HCT116 (cell line): ENCODE results near the gene MAPK1IP1L. TPM values are rescaled to one million over a fixed set of nuclear protein-coding genes. Genes with fewer than 3 reads are reported as not detected.

Experiments used
- ATAC-seq: fragments of 200-7000 bp; cut with Tn5 transposase; 2 replicates; pipeline ENCODE4 v1.9.1; 2020; ENCODE audit warnings: mild to moderate bottlenecking, moderate library complexity
- BruUV-seq: library from RNA; stranded (reverse); fragments of 400-500 nt; replicated peaks from 2 replicates; lab custom pipeline; 2021; lab: Mats Ljungman, UMichigan
- CTCF ChIA-PET: fragments of 300-600 bp; sonication (Branson Sonifier 250); formaldehyde crosslinking; loops from one replicate; lab custom pipeline; 2021; ENCODE audit warnings: antibody characterized with exemption; lab: Charles Lee
- POLR2A ChIA-PET: fragments of 300-600, 350-600 bp; sonication (Branson Sonifier 250); formaldehyde crosslinking; loops from one replicate; lab custom pipeline; 2021; ENCODE audit warnings: antibody characterized with exemption; lab: Charles Lee
- RAD21 ChIA-PET, 2 experiments: fragments of 300-600 bp; sonication (Branson Sonifier 250); formaldehyde crosslinking; loops; one replicate each; lab custom pipeline; 2023; ENCODE audit warnings: low total read pairs in 2 of 2; ENCODE audit not compliant: uncharacterized antibody in 2 of 2, unreplicated experiment in 2 of 2, low non-redundant PET in 1 of 2; lab: Charles Lee
- DNase-seq: peaks from one replicate; pipeline ENCODE4 v3.0.0-alpha.2; 2010; ENCODE audit warnings: low read depth, low spot score
- H2AFZ ChIP-seq: fragments of 200-600 bp; shearing (Covaris generic), sonication (generic); 2 replicates; pipeline ENCODE4 v1.6.1; 2017; ENCODE audit warnings: low read depth, mixed run types, mixed read lengths, antibody characterized with exemption, low read length; ENCODE audit not compliant: poor library complexity, severe bottlenecking
- H3K27ac ChIP-seq: 2 replicates; pipeline ENCODE4 v1.5.1; 2012; ENCODE audit warnings: low read depth, low read length
- H3K27me3 ChIP-seq: fragments of 200-600 bp; sonication (generic); 2 replicates; pipeline ENCODE4 v1.6.1; 2016; ENCODE audit warnings: mixed run types, low read length, mixed read lengths; ENCODE audit not compliant: insufficient read depth
- H3K36me3 ChIP-seq, 2 experiments: fragments of 200-500 bp in 1 of 2; fragments of 200-600 bp in 1 of 2; sonication (Bioruptor generic) in 1 of 2; sonication (generic) in 1 of 2; 2 replicates each; pipeline versions ENCODE4 v1.5.1 to v1.6.1; 2014 to 2016; ENCODE audit warnings: low read length in 2 of 2, inconsistent platforms in 1 of 2, mixed read lengths in 1 of 2, mixed run types in 1 of 2; ENCODE audit not compliant: insufficient read depth in 2 of 2, control insufficient read depth in 1 of 2
- H3K4me1 ChIP-seq, 2 experiments: fragments of 200-600 bp in 1 of 2; sonication (generic) in 1 of 2; 2 replicates each; pipeline versions ENCODE4 v1.5.1 to v1.6.1; 2012 to 2017; ENCODE audit warnings: low read length in 2 of 2, inconsistent platforms in 1 of 2, mild to moderate bottlenecking in 1 of 2, mixed read lengths in 1 of 2, mixed run types in 1 of 2, moderate library complexity in 1 of 2; ENCODE audit not compliant: insufficient read depth in 2 of 2, control insufficient read depth in 1 of 2
- H3K4me2 ChIP-seq: fragments of 200-600 bp; sonication (generic); 2 replicates; pipeline ENCODE4 v1.6.1; 2017; ENCODE audit warnings: mixed run types, low read length, mixed read lengths
- H3K4me3 ChIP-seq, 2 experiments: fragments of 200-600 bp in 1 of 2; sonication (generic) in 1 of 2; replicated peaks in 1 of 2; 2 replicates each; pipeline ENCODE4 v1.5.1; 2011 to 2016; ENCODE audit warnings: low read length in 2 of 2, control low read depth in 1 of 2, low read depth in 1 of 2, mild to moderate bottlenecking in 1 of 2, mixed read lengths in 1 of 2, mixed run types in 1 of 2
- H3K79me2 ChIP-seq: fragments of 200-600 bp; sonication (generic); 2 replicates; pipeline ENCODE4 v1.6.1; 2017; ENCODE audit warnings: mild to moderate bottlenecking, mixed run types, low read length, moderate library complexity, mixed read lengths; ENCODE audit not compliant: insufficient read depth
- H3K9ac ChIP-seq: fragments of 200-600 bp; sonication (generic); 2 replicates; pipeline ENCODE4 v1.6.1; 2016; ENCODE audit warnings: low read length, mixed read lengths
- H3K9me2 ChIP-seq: fragments of 200-600 bp; sonication (generic), shearing (Covaris generic); 2 replicates; pipeline ENCODE4 v1.6.1; 2017; ENCODE audit warnings: mixed run types, mild to moderate bottlenecking, moderate library complexity; ENCODE audit not compliant: insufficient read depth
- H3K9me3 ChIP-seq, 2 experiments: fragments of 200-500 bp in 1 of 2; fragments of 200-600 bp in 1 of 2; sonication (Bioruptor generic) in 1 of 2; sonication (generic) in 1 of 2; 2 replicates each; pipeline ENCODE4 v1.6.1; 2014 to 2017; ENCODE audit warnings: low read length in 2 of 2, mixed read lengths in 2 of 2, inconsistent platforms in 1 of 2, low read depth in 1 of 2, mild to moderate bottlenecking in 1 of 2, mixed run types in 1 of 2, moderate library complexity in 1 of 2; ENCODE audit not compliant: control insufficient read depth in 1 of 2, insufficient read depth in 1 of 2
- H4K20me1 ChIP-seq: fragments of 200-600 bp; sonication (generic), shearing (Covaris generic); 2 replicates; pipeline ENCODE4 v1.6.1; 2017; ENCODE audit warnings: mixed run types, mild to moderate bottlenecking, moderate library complexity; ENCODE audit not compliant: insufficient read depth
- CBX3 ChIP-seq: IDR thresholded peaks from 2 replicates; pipeline ENCODE4 v1.6.1; 2012; ENCODE audit warnings: low read depth
- CEBPB ChIP-seq: IDR thresholded peaks from 2 replicates; pipeline ENCODE4 v1.6.1; 2012; ENCODE audit warnings: low read depth
- ELF1 ChIP-seq: IDR thresholded peaks from 2 replicates; pipeline ENCODE4 v1.6.1; 2012; ENCODE audit warnings: low read depth, borderline replicate concordance
- FOSL1 ChIP-seq: IDR thresholded peaks from 2 replicates; pipeline ENCODE4 v1.6.1; 2012; ENCODE audit warnings: low read depth
- JUND ChIP-seq: IDR thresholded peaks from 2 replicates; pipeline ENCODE4 v1.6.1; 2012
- RAD21 ChIP-seq: IDR thresholded peaks from 2 replicates; pipeline ENCODE4 v1.6.1; 2012; ENCODE audit warnings: low read depth, mild to moderate bottlenecking
- REST ChIP-seq: IDR thresholded peaks from 2 replicates; pipeline ENCODE4 v1.6.1; 2012; ENCODE audit warnings: low read depth
- SIN3A ChIP-seq: IDR thresholded peaks from 2 replicates; pipeline ENCODE4 v1.6.1; 2012; ENCODE audit warnings: low read depth
- YY1 ChIP-seq: IDR thresholded peaks from 2 replicates; pipeline ENCODE4 v1.6.1; 2011; ENCODE audit warnings: low read length, low read depth, moderate library complexity, mild to moderate bottlenecking; ENCODE audit not compliant: insufficient replicate concordance; ENCODE audit errors: extremely low read depth
- ZBTB33 ChIP-seq: IDR thresholded peaks from 2 replicates; pipeline ENCODE4 v1.6.1; 2011; ENCODE audit warnings: mild to moderate bottlenecking, low read length, moderate library complexity; ENCODE audit not compliant: insufficient replicate concordance; ENCODE audit errors: extremely low read depth
- intact Hi-C: fragments of 100-400 bp; cut with micrococcal nuclease; formaldehyde crosslinking; loops from 2 replicates; pipeline ENCODE4 v1.10.0; 2022
- total RNA-seq: library from RNA; stranded (reverse); gene quantifications from one replicate; pipeline ENCODE4 v1.2.1, GENCODE V29; 2021; ENCODE audit not compliant: unreplicated experiment
- TF ChIP-seq, protein P1 (sequence below), 3 experiments: fragments of 200-600 bp in 1 of 3; sonication (generic) in 1 of 3; IDR thresholded peaks in 2 of 3; conservative IDR thresholded peaks in 1 of 3; 2 replicates each; pipeline ENCODE4 v1.5.1; 2012 to 2017; ENCODE audit warnings: low read depth in 2 of 3, low read length in 2 of 3, antibody characterized with exemption in 1 of 3, borderline replicate concordance in 1 of 3, control low read depth in 1 of 3, mild to moderate bottlenecking in 1 of 3, mixed read lengths in 1 of 3, mixed run types in 1 of 3, moderate library complexity in 1 of 3; ENCODE audit not compliant: insufficient read depth in 1 of 3
- TF ChIP-seq, protein P2 (sequence below): IDR thresholded peaks from 2 replicates; pipeline ENCODE4 v1.6.1; 2012
- TF ChIP-seq, protein P3 (sequence below): IDR thresholded peaks from 2 replicates; pipeline ENCODE4 v1.6.1; 2012

Gene MAPK1IP1L
- total RNA-seq, 1 experiment from 2014 or later, result 101 TPM

- no peaks in the 10 kb centered on the region for H3K9me2 ChIP-seq
- H4K20me1 ChIP-seq, result peaks cover 21% of the 10 kb centered on the region; the same call in 1 of the 2 replicates
- ChIA-PET POLR2A (interaction anchor here (0.9 to 1.7 kb wide), 2 partner anchors 7 to 10 kb away, joined by 3 to 4 read pairs; no protein-coding TSS in a partner anchor), CTCF (interaction anchor here (1.0 to 1.4 kb wide), 3 partner anchors 13 to 205 kb away, joined by 3 read pairs; partner anchors contain the start of gene MAPK1IP1L), RAD21 (no interaction called here)
- intact Hi-C loops, result no loop called here
- H3K27me3 ChIP-seq, result no peaks in the 10 kb centered on the region
- H3K79me2 ChIP-seq, result peaks cover 46% of the 10 kb centered on the region
- peaks cover 30 to 45% of the 10 kb centered on the region in 2 experiments for H3K36me3 ChIP-seq
- ATAC-seq, result no peak
- H3K4me1 ChIP-seq, result peaks cover 0 to under 1% of the 10 kb centered on the region in 2 experiments; a peak in 1 of 4 replicates
- no peak overlapping the region for H3K4me3 ChIP-seq
- H3K9me3 ChIP-seq, result no peaks in the 10 kb centered on the region
- no peak for TF ChIP-seq SIN3A
- TF ChIP-seq, protein P1, sequence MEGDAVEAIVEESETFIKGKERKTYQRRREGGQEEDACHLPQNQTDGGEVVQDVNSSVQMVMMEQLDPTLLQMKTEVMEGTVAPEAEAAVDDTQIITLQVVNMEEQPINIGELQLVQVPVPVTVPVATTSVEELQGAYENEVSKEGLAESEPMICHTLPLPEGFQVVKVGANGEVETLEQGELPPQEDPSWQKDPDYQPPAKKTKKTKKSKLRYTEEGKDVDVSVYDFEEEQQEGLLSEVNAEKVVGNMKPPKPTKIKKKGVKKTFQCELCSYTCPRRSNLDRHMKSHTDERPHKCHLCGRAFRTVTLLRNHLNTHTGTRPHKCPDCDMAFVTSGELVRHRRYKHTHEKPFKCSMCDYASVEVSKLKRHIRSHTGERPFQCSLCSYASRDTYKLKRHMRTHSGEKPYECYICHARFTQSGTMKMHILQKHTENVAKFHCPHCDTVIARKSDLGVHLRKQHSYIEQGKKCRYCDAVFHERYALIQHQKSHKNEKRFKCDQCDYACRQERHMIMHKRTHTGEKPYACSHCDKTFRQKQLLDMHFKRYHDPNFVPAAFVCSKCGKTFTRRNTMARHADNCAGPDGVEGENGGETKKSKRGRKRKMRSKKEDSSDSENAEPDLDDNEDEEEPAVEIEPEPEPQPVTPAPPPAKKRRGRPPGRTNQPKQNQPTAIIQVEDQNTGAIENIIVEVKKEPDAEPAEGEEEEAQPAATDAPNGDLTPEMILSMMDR (IDR thresholded peaks at IDR 0.05 in 2 of 3, conservative IDR thresholded peaks at IDR 0.05 in 1 of 3; ENCODE audit: borderline replicate concordance in 1 of 3, insufficient read depth in 1 of 3, low read depth in 2 of 3, low read length in 2 of 3), result no peak
- no peak for TF ChIP-seq JUND
- no peak for TF ChIP-seq CEBPB
- no peak for TF ChIP-seq ZBTB33
- TF ChIP-seq REST, result no peak
- no peak for TF ChIP-seq YY1
- TF ChIP-seq, protein P2, sequence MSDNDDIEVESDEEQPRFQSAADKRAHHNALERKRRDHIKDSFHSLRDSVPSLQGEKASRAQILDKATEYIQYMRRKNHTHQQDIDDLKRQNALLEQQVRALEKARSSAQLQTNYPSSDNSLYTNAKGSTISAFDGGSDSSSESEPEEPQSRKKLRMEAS, result no peak
- no peak for TF ChIP-seq RAD21
- TF ChIP-seq ELF1, result no peak
- TF ChIP-seq, protein P3, sequence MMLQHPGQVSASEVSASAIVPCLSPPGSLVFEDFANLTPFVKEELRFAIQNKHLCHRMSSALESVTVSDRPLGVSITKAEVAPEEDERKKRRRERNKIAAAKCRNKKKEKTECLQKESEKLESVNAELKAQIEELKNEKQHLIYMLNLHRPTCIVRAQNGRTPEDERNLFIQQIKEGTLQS, result no peak
- TF ChIP-seq CBX3, result no peak
- TF ChIP-seq FOSL1, result no peak
- no peak overlapping the region for H2AFZ ChIP-seq
- H3K4me2 ChIP-seq, result no peak overlapping the region
- H3K9ac ChIP-seq, result no peak overlapping the region
- H3K27ac ChIP-seq, result no peak overlapping the region
- no peak for DNase-seq
- BruUV-seq, result no TSS peak
Observed at GRCh38 chr14:55065411-55065810, 14.0 kb downstream of the MAPK1IP1L start.
